Eye (tissue), 1 donor: Measurements from ENCODE around the gene PEMT.
"Not testable (repeated sequence)": the region's sequence is repeated elsewhere in the genome, so short reads cannot be mapped to it uniquely, and the experiment has no call there.

Experiments used
- DNase-seq: peaks from one replicate; pipeline ENCODE4 v3.0.0-alpha.2; 2015

PEMT gene

DNA sequence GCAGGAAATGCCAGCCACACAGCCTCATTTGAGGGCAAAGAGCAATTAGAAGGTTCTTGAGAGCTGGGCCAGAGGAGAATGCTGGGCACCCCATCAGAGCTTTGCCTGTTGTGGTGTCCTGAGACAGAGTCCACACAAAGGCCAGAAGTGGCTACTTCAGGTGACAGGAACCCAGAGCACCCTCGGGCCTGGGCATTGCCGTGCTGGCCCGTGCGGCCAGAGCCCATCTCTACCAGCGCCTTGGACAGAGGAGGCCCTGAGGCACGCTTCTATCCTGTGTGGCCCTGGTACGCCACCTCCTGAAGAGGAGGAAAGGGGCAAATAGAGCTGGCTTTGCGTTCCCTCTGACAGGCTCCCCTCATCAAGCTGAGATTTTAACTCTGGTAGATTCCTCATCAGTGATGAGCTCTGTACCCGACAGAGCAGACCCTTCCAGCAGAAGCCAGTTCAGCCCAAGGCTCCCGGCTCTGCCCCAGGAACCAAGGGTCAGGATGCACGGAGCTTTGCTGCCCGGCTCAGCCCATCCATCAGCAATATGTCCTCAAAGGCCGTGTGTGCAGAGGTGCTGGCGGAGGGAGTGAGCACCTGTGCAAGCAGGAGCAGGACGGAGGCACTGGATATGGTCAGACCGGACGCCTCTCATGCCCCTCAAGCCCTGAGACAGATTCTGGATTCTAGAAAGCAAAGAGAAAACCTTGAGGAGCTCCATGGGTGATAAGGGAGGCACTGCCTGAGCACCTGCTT is 91.9 kb downstream of the PEMT start:
- no peak for DNase-seq

DNA sequence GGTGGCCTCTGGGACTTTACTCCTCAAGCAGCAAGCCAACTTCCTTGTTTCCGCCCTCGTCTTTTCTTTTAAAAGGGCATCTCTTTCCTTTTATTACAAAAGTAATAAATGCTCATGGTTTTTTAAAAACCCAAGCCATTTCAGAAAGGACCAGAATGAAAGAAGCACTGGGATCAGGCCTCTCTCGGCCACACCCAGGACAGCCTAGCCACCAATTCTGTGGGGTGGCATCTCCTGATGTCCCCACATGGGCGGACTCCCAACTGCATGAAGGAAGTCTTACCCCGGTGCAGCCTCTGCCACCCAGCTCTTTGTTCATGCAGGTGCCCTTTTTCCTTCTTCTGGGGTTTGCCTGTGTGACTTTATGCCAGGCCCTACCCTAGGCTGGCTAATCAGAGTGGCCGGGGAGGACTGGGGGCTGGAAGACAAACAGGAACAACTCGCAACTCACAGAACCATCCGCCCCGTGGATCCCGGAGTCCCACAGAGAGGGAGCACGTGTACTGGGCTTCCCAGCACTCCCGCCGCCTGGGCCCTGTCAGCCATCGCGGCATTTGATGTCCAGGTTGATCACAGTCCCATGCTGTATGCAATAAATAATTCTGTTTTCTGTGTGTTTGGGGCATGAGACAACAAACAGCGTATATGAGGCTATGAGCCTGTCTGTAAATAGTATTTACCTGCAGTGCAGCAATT is 92.8 kb downstream of the PEMT start:
- no peak for DNase-seq

DNA sequence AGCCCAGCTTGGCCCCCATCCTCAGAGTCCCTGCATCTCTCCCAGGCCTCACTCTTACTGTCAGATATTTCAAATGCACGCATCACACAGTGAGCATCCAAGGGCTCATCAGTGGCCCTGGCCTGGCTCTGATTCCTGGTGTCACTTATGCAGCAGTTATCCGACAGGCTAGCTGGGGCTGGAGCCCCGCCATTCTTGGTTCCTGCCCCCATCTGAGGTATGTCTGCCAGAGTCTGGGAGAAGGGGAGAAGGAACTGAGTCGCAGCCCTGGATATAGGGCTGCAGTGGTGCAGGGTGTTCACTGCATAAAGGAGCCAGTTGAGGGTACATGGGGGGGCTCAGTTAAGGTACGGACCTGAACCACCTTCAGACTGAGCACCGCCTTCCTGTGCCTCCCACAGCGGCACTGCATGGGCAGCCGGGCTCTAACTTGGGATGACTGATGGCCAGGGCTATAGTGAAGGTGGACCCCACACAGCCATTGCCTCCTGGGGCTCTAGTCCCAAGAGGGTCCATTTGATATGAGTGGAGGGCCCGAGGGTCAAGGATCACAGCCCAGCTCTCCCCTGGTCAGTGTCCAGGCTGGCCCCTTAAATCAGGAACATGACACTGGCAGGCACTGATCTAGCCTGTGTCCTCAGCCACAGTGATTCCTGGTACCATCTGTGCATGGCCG is 93.5 kb downstream of the PEMT start:
- no peak for DNase-seq

DNA sequence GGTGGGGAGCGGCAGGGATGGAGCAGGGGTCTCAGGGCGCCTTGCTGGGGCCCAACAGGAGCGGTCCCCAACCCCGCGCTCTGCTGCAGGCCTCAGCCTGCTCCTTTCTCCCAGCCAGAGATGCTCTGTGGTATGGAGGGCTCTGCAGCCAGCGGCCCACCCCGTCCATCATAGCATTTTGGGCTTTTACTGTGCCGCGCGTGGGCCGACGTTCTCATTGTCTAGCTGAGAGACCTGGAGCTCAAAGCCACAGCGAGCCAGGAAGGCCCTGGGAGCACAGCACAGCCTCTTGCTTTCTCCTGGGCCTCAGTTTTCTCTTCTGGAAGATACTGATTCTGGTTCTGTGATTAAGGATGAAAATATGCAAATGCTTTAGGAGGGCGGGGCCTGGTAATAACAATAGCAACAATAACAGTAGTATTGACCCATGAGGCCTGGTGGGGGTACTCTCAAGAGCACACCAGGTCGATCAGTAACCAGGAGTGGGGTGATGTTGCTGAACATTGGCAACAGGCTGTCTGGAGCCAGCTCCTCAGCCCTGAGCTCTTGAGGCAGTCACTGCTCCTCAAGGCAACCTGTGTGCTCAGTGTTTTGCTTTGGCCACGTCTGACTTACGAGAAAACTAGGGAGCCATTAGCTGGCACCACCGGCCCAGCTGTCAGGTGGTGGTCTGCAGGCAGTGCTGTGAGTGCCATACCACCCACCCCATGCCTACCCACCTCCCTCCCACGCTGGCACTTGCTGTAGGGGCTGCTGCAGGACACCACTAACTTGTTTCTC is 94.3 kb downstream of the PEMT start:
- DNase-seq, result no peak

DNA sequence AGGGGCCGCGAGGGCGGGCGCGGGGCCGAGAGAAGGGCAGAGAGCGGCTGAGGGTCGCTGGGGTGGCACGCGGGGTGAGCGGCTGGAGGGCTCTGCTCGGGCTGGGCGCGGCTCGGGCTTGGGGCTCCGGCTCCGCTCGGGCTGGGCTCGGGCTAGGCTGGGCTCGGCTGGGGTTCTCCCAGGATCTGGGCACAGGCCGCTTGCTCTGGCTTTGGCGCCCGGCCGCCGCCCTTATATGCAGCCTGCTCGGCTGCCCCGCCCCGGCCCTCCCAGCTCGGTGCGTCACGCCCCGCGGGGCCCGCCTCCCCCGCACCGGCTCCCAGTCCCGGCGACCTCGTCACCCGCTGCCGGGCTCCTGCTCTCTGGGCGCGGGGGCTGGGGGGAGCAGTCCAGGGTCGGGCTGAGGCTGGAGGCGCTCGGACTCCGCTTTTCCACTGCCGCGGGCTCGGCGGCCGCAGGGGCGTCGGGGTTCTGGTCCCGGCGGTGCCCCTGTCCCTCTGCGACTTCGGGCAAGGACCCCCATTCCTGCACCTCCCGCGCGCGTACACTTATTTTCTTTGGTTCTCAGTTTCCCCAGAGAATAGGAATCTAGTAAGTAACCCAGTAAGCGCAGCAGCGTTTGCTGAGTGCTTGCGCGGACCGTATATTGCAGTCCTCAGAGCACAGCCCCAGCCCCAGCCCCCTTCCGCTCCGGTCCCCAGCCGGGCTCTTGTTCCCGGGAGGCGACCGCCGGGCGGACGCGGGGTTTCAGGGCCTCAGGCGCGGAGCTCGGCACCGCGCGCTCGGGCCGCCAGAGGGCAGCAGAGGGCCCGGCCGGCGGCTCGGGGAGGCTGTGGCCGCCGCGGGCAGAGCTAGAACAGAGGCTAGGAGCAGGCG is 95.1 kb downstream of the PEMT start, which contains the start of gene RASD1:
Gene RASD1, minus strand, starts transcription at position 207 of the 876 bp plus-strand sequence. CDS start 214 bp downstream, outside the sequence.
- DNase-seq, result peak; percentile 93

DNA sequence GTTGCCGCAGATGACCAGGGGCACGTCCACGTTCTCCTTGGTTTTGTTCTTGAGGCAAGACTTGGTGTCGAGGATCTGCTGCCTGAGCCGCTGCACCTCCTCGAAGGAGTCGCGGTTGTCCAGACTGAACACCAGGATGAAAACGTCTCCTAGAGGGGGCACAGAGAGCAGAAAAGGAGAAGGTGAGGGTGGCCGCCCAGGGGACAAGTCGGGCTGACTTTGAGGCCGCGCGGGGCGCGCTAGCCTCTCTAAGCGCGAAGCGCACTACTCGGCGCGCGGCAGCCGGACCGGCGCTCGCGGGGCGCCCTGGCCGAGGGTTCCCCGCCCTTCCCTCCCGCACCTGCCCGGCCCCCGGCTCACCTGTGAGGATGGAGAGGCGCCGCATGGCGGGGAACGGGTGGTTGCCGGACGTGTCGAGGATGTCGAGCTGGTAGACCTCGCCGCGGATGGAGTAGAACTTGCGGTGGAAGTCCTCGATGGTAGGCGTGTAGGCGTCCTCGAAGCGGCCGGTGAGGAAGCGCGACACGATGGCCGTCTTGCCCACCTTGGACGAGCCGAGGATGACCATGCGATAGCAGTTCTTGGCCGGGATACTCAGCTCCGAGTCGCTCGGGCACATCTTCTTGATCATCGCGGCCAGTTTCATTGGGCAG is 95.8 kb downstream of the PEMT start:
- no peak for DNase-seq

DNA sequence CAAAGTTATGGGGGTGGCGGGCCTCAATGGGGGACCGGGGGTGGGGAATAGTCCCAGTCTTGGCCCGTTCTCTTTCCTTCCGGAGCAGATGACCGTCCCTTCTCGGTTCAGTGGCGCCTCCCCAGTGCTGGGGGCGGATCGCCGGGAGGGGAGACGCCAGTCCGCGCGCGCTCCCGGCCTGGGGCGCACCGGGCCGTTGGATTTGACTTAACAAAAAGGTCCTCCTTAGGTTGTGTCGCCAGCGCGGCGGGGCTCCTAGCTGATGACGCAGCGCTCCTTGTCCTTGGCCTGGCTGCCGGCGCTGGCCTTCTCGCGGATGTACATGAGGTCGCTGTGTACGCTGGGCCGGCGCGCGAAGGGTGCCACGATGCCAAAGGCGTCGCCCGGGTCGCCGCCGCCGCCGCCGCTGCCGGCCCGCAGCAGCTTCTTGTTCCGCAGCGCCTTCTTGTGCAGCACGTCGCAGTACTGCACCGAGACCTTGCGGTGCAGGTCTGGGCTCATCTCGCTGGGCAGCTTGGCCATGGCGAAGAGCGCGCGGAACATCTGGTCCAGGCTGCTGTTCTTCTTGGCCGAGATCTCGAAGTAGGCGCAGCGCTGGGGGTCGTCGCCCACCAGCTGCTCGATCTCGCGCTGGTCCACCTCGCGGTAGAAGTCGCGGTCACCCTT is 96.5 kb downstream of the PEMT start:
- DNase-seq, result peak; percentile 82

DNA sequence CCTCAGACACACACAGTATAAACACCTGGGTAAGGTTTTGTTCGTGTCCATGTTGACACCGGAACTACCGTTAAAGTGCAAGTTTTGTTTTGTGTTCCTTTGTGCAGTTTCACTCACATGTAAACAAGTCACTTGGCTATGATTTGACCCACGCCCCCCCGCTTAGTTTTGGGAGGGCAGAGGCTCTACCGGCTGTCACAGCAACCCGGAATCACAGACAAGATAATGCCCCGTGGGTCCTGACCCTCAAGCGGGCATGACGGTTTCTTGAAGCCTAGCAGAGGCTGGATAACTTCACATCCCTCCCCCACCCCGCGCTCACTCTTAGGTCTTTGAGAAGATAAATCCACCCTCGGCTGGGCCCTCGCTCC is 97.0 kb downstream of the PEMT start:
- DNase-seq, result peak; percentile 77

DNA sequence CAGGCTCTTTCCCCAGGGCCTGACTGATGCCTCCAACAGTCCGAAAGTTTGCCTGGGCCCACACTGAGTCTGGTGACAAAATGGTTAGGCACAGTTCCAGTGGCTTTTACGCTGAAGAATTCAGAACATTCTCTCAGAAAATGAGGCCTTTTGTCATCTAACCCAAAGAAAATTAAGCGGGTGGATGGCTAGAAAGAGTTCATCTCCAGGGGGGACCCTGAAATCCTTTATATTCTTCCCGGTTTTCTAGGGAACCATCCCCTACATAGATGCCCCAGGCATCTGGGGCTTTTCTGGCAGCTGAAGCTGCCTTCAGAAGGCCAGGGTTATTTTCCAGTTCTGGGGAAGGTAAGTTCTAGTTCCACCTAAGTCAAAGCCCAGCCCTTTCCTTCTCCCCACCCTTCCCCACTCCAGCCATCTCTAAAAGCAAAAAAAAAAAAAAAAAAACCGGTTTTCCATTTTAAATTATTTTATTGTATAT is 97.5 kb downstream of the PEMT start:
- DNase-seq, result peak; percentile 25

DNA sequence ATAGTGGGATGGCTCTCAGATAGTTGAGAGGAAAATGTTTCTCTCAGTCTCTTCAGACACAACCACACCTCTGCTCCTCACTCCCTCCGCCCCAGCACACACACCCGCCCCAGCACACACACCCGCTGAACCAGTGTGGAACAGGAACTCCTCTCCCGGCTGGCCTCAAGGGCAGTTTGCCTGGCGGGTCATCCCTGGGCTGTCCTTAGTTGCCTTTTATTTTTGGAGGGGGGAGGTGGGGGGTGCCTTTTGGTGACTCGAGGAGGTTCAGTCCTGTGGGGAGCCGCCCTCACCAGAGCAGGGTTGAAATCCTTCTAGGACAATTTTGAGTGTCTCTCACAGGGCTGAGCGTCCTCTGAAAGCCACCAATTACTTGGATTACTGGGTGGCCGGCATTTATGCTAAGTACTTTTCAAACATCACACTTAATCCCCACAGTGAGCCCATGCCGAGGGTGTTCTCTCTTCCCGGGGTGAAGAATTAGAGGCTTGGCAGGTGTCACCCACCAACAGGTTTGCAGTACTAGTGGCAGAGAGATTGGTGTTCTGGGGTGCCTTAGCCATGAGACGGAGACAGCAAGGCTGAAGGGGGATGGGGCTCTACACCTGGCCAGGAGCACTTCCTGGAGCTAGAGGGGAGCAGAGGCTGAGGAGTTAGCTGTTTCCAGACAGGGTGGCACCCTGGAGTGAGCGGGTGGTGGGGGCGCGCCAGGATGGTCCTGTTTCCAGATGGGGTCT is 98.1 kb downstream of the PEMT start:
- peak; percentile 15 for DNase-seq

DNA sequence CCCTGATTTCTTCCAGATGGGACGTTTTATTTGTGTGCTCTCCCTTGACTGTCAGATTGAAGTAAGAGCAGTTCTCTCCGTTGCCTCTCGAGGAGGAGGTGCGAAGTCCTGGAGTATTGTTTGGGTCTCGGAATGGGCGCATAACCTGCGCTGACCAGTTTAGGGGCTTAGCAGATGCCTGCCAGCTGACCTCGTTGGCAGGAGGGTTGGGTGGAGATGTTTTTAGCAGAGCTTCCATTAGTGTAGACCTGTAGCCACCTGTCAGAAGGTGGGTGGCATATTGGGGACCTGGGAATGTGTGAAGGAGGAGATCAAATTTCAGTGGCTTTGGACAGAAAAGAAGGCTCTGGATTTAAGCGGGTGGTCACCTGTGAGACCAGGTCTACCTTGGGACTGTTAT is 98.9 kb downstream of the PEMT start:
- DNase-seq, result no peak

DNA sequence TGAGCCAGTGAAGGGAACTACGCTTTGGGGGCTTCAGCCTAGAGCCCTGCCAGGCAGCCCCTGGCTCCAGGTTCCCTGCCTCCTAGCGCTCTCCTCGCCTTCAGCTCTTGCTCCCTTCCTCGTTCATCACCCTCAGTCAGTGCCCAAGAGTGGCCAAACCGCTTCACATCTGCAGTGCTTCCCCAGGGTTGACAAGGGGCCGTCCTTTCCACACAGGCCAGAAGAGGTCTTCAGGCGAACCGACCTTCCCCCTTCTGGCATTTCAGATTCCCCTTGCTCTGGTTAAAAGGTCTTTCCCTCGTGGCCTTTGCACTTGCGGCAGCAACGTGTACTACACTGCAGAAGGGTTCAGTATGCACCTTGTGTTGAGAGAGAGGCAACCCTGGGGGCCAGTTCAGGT is 99.4 kb downstream of the PEMT start:
- no peak for DNase-seq

DNA sequence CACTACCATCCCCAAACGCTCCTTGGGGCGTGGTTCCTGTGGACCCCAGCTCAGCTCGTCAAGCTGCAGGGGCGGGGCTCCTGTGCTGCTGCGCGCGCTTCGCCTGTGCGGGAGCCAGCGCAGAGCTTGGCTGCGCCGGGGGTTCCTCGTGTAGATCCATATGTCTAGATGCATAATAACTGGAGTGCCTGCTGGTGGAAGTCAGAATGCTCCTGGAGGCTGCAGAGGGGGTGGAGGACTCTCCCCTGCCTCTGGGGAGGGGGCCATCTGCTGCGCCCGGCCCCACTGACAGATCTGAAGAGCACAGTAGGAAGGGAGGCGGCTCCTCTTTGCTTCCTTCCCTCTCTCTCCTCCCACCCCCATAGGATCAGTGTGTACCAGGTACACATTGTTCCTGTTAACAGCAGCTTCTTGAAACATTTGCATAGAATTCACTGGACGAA is 99.9 kb downstream of the PEMT start:
- peak; percentile 29 for DNase-seq

DNA sequence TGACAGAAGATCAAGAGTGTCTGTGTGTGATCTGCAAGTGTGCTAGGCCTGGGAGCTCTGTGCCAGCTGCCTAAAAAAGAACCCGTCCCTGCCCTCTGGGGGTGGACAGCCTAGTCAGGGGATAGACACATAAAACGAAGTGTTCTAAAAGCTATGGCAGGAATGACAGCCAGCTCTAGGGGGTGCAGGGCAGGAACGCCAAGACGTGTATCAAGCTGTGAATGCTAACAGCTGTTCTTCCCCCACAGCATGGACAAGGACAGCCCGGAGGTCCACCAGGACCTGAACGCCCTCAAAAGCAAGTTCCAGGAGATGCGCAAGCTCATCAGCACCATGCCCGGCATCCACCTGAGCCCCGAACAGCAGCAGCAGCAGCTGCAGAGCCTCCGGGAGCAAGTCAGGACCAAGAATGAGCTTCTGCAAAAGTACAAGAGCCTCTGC is 100.5 kb downstream of the PEMT start:
- no peak for DNase-seq

DNA sequence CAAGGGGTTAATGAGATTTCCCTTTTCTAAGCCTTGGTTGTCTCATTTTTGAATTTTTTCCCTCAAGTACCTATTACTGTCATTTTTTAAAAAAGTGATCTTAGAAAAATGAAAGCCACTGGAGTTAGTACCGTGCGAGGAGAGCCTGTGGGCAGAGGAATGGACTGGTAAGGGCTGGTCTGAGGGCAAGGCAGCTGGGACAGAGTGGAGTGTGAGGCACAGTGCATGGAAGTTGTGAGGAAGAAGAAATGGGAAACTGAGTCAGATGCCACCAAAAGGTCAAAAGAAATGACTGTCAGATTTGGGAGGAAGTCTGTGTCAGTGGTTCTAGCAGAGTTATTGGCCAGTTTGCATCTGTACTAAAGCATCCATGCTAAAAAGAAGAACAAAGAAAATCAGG is 103.5 kb downstream of the PEMT start:
- no peak for DNase-seq

DNA sequence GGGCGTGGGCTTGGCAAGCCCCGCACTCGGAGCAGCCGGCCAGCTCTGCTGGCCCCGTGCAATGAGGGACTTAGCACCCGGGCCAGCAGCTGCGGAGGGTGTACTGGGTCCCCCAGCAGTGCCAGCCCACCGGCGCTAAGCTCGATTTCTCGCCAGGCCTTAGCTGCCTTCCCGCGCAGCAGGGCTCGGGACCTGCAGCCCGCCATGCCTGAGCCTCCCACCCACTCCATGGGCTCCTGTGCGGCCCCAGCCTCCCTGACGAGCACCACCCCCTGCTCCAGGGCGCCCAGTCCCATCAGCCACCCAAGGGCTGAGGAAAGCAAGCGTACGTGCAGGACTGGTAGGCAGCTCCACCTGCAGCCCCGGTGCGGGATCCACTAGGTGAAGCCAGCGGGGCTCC is 105.1 kb downstream of the PEMT start:
- not testable (repeated sequence) for DNase-seq

DNA sequence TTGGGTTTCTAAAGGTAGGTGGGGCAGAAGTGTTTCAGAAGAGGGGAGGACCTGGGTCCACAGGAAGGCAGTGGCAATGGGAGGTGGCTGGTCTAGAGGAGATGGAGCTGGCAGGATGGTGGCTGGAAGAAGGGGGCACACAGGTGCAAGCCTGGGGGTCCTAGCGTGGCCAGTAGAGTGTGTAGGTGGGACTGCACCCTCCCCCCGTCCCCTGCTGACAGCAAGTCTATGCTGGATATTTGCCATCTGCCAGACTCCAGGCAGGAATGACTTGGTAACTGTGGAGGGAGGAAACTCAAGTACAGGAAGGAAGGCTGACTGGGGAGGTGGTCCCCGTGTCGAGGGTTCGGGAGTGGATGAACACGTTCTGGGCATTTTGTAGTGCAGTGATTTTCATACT is 106.1 kb downstream of the PEMT start:
- DNase-seq, result no peak

DNA sequence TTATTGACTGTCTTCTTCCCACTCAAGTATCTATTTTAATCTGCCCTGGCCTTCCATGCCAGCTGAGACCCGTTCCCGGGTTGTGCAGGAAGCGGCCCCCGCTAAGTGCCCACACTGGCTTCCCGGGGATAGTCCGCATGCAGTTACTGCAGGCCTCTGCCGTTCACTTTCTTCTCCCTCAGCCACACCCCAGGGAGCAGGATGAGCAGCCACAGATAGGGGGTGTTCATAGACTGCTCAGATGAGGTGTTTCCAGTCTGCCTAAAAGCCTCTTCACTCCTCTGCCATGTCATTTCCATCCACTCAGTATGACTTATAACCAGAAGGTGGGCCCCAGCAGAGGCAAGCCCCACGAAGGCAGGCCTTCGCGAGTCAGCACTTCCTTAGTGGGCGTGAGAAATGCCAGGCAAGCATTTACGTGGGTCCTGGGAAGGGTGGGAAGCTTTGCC is 107.0 kb downstream of the PEMT start:
- DNase-seq, result peak; percentile 35

DNA sequence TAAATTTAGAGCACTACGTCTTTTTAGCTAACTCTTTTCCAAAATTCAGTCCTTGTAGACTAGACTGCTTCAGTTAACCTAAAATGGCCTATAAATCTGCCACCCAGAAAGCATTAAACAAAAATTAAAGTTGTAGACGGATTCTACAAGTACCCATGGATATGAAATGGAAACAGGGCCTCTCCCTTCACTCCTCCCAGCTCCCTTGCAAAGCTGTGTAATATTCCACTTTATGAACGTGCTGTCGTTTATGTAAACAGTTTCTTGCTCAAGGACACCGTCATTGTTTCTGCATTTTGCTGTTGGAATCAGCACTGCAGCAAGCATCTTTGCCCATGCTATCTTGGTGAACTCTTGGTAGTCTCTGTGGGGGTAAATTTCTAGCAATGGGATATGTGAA is 109.6 kb downstream of the PEMT start:
- DNase-seq, result no peak
